Measurements from ENCODE around the gene FCGR3B.
"Not testable (repeated sequence)": the region's sequence is repeated elsewhere in the genome, so short reads cannot be mapped to it uniquely, and the experiment has no call there.

FCGR3B gene

DNA sequence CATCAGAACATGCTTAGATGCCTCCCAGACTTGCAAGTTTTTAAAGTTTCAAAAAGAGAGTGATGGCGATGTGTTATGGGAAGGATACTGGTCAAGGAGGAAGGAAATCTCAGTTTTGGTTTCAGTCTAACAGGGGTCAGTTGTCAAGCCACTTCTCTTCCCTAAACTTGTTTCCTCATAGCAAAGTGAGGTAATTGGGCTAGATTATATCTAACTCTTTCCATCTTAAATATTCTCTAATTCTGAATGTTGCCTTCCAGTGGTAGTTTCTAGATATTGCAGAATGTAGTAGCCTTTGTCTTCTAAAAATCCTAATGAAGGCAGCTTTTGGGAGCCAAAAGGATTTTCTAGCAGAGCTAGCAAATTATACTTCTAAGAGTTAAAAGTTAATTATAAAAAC lies 11.7 kb upstream of the FCGR3B start:
- intact Hi-C loops (cut with DNase I); DNase-seq: not testable (repeated sequence)

- intact Hi-C loops (cut with DNase I); DNase-seq: not testable (repeated sequence)
These were observed 8.2 kb upstream of the FCGR3B start for GRCh38 chr1:161639203-161639602.

GRCh38 chr1:161638251-161638993 lies 7.4 kb upstream of the FCGR3B start:
- DNase-seq; intact Hi-C loops (cut with DNase I): not testable (repeated sequence)

- intact Hi-C loops (cut with DNase I); DNase-seq: not testable (repeated sequence)
These were observed 6.0 kb upstream of the FCGR3B start for GRCh38 chr1:161636976-161637375.

DNA sequence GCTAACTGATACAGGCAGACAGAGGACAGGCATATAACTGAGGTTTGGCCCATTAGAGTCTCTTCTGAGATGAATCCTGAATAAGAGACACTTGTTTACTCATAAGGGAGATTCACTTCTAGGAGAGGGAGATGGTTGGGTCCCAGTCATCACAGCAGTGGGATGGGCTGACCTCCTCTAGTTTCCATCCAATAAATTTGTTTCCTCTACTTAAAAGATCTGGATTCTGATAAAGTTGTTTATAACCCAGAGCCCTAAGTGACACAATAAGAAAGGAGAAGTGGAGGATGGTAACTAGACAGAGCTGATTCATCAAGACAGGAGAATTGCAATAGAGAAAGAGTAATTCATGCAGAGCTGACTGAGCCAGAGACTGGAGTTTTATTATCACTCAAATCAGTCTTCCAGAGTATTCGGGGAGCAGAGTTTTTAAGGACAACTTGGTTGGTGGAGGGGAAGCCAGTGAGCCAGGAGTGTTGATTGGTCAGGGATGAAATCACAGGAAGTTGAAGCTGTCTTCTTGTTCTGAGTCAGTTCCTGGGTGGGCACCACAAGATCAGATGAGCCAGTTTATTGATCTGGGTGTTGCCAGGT lies 5.3 kb upstream of the FCGR3B start:
- DNase-seq; intact Hi-C loops (cut with DNase I): not testable (repeated sequence)

DNA sequence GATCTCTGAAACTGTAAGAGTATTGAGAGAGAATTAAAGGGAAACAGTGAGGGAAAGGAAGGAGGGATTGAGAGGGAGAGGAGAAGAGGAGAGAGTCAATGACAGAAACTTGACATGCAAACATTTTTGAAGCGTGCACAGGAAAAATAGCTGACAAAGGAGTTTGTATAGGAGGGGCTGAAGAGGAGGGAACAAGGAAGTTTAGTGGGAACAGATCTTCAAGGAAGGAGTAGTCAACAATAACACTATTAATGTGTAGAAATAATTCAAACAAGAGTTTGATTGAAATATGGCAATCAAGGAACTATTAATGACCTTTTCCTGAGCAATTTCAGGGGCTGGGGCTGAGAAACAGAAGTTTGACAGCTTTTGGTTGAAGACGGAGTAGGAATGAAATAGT lies 4.0 kb upstream of the FCGR3B start:
- intact Hi-C loops (cut with DNase I); DNase-seq: not testable (repeated sequence)

DNA sequence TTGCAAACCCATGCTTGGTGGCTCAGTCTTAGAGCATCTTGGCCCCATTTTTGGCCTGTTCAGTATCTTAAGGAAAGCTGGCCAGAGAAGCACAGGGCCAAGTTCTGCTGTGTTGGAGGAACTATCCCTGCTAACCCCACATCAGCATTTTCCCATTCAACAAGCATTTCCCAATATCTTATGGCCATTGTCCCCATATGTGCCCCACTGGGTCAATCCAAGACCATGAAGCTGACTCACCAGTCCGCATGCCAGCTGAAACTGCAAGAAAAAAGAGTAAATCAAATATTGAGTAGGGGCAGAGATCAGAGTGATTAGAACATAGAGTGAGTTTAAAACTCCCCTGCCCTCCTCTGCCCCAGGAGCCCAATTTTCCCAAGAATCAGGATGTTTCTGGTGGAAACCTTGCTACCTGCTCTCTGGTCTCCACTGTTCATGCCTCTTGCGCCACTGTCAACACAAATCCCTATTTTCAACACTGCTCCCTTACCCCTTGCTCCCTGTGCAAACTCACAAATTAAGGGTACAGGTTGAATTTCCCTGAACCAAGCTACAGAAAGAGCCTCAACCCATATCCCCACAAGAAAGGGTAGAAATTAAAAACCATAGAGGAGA lies 741 bp downstream of the FCGR3B start:
- intact Hi-C loops (cut with DNase I); DNase-seq: not testable (repeated sequence)

DNA sequence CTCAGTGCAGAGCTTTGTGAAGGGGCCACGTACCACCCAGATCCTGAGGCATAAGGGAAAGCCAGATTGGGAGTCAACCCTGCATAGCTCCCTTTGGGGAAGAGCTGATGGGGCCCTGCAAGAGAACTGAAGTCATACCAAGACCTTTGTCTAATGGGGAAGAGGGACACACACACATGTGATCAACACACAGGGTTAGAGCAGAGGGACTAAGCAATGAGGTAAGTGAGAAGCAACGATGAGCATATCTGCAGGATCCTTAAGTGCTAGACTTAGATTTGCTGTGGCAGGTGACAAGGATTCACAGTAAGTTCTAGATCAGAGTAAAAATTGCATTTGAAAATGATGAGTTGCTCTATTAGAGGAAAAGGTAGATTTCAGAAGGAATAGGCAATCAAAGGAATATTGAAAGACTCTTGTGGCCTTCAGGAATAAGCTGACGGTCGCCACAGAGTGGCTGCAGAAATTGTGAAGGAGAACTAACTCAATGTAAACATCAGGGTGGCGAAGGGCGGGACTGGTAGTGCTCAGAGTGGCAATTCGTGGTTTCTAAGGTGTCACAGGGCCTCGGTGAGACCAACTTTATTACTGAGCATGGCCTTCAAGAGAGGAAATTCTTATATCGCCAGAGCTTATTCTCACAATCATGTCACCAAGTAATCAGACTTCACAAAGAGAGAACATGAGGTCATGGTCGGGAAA lies 4.4 kb downstream of the FCGR3B start:
- DNase-seq; intact Hi-C loops (cut with DNase I): not testable (repeated sequence)

- intact Hi-C loops (cut with DNase I); DNase-seq: not testable (repeated sequence)
These were observed 6.4 kb downstream of the FCGR3B start for GRCh38 chr1:161624605-161625004.

GRCh38 chr1:161623401-161624051 lies 7.5 kb downstream of the FCGR3B start:
- intact Hi-C loops (cut with DNase I); DNase-seq: not testable (repeated sequence)

DNA sequence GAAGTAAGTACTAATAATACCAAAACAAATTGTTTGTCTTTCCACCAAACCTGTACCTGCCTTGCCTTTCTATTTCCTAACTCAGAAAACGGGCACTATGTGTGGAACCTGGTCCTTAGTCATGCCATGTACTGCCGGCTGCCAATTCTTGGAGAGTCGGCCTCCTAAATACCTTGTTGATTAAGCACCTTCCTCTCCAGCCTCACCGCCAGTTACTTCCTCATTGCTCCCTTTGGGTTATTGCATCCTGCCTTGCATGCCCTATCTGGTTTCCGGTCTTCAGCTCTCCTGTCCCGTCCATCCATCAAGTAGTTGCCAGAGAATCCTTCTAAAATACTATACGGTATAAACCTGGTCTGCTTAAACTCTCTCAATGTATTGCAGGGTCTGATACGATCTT lies 8.9 kb downstream of the FCGR3B start:
- intact Hi-C loops (cut with DNase I); DNase-seq: not testable (repeated sequence)

GRCh38 chr1:161621181-161622000 lies 9.6 kb downstream of the FCGR3B start:
- intact Hi-C loops (cut with DNase I): not testable (repeated sequence)
- peak; percentile 28 to 96 (median 71) for DNase-seq

DNA sequence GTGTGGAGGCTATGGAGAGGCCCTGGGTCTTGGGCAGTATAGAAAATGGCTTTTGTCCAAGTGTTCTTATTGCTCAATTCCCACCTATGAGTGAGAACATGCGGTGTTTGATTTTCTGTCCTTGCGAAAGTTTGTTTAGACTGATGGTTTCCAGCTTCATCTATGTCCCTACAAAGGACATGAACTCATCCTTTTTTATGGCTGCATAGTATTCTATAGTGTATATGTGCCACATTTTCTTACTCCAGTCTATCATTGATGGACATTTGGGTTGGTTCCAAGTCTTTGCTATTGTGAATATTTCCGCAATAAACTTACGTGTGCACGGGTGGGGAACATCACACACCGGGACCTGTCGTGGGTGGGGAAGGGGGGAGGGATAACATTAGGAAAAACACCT lies 10.6 kb downstream of the FCGR3B start:
- intact Hi-C loops (cut with DNase I); DNase-seq: not testable (repeated sequence)

- intact Hi-C loops (cut with DNase I): not testable (repeated sequence)
These were observed 12.5 kb downstream of the FCGR3B start for GRCh38 chr1:161618517-161618916.

DNA sequence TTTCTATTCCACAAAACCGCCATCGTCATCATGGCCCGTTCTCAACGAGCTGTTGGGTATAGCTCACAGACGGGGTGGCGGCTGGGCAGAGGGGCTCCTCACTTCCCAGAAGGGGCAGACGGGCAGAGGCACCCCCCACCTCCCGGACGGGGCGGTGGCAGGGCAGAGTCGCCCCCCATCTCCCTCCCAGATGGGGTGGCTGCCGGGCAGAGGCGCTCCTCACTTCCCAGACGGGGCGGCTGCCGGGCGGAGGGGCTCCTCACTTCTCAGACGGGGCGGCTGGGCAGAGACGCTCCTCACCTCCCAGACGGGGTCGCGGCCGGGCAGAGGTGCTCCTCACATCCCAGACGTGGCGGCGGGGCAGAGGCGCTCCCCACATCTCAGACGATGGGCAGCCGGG lies 14.6 kb downstream of the FCGR3B start:
- peak in 1 of 10 donors; percentile 71 for DNase-seq
- intact Hi-C loops (cut with DNase I): not testable (repeated sequence)

More at GRCh38 chr1:161618517-161618916, 12.5 kb downstream of the FCGR3B start:
- not testable (repeated sequence) for DNase-seq

- intact Hi-C loops (cut with DNase I); DNase-seq: not testable (repeated sequence)
These were observed 17.8 kb downstream of the FCGR3B start for GRCh38 chr1:161613142-161613514.

GRCh38 chr1:161612322-161613141 lies 18.4 kb downstream of the FCGR3B start:
- DNase-seq: peak; percentile 66 to 98 (median 86)
- intact Hi-C loops (cut with DNase I): not testable (repeated sequence)

DNA sequence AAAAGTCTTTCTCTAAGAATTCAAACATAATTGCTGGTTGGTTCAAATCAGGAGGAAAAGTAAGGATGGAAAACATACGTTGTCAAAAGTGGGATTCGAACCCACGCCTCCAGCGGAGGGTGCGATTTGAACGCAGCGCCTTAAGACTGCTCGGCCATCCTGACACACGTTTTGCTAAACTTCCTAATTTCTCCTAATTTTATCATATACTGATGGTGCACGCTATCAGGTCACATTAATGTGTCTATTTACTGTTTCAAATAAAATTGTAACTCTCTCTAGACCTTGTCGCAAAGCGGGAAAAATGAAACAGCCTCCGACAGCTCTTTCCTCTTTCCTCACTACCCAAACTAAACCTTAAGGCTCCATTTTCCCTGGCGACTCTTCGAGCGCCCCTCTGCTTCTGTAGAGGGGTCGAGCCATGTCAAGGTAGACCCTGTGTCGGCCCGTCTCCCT lies 19.1 kb downstream of the FCGR3B start:
- intact Hi-C loops (cut with DNase I): not testable (repeated sequence)

More for the DNA sequence above, 19.1 kb downstream of the FCGR3B start:
- DNase-seq: peak in 1 of 10 donors; percentile 16
